ENCODE data around the gene CBFA2T3. TPM values are rescaled to one million over a fixed set of nuclear protein-coding genes. Genes with fewer than 3 reads are reported as not detected.

The CBFA2T3 gene
- total and polyA plus RNA-seq, 2 of the 13 experiments (the other 11 are each of a cell fraction or from before 2014, with no cell fraction given), result 0.05 TPM; not detected in 1

GRCh38 chr16:88857728-88858339, 119.2 kb downstream of the CBFA2T3 start (continued):
- TF ChIP-seq KMT2A (CRISPR knock-in tag; IDR thresholded peaks at IDR 0.05) (no peak), PRDM10 (CRISPR knock-in tag; IDR thresholded peaks at IDR 0.05; ENCODE audit: low read depth) (no peak), ZNF10 (CRISPR knock-in tag; IDR thresholded peaks at IDR 0.05; ENCODE audit: borderline replicate concordance, low read depth) (no peak), GFI1 (CRISPR knock-in tag; IDR thresholded peaks at IDR 0.05; ENCODE audit: borderline replicate concordance) (no peak), ZNF670 (CRISPR knock-in tag; IDR thresholded peaks at IDR 0.05; ENCODE audit: borderline replicate concordance) (no peak), NAIF1 (CRISPR knock-in tag; IDR thresholded peaks at IDR 0.05; ENCODE audit: borderline replicate concordance) (no peak), ZNF333 (CRISPR knock-in tag; IDR thresholded peaks at IDR 0.05; ENCODE audit: borderline replicate concordance) (no peak), SP2 (CRISPR knock-in tag; IDR thresholded peaks at IDR 0.05) (no peak), ZGPAT (CRISPR knock-in tag; IDR thresholded peaks at IDR 0.05) (no peak), CBX5 (CRISPR knock-in tag; IDR thresholded peaks at IDR 0.05; ENCODE audit: borderline replicate concordance) (no peak; the same call in 1 of the 2 replicates), ZNF382 (CRISPR knock-in tag; IDR thresholded peaks at IDR 0.05; ENCODE audit: borderline replicate concordance) (no peak), ZNF513 (CRISPR knock-in tag; conservative IDR thresholded peaks at IDR 0.05) (no peak), ZNF430 (CRISPR knock-in tag; IDR thresholded peaks at IDR 0.05) (no peak), ZNF207 (IDR thresholded peaks at IDR 0.05; ENCODE audit: borderline replicate concordance) (no peak), CBX1 (IDR thresholded peaks at IDR 0.05; ENCODE audit: low read depth) (no peak), ZNF383 (CRISPR knock-in tag; IDR thresholded peaks at IDR 0.05; ENCODE audit: borderline replicate concordance) (no peak), ZFP62 (CRISPR knock-in tag; IDR thresholded peaks at IDR 0.05) (no peak), ZNF768 (CRISPR knock-in tag; IDR thresholded peaks at IDR 0.05) (no peak), TEAD2 (CRISPR knock-in tag; IDR thresholded peaks at IDR 0.05) (no peak), ZNF660 (CRISPR knock-in tag; IDR thresholded peaks at IDR 0.05; ENCODE audit: borderline replicate concordance, low read depth) (no peak), ZFX (CRISPR knock-in tag; IDR thresholded peaks at IDR 0.05; ENCODE audit: low read depth) (no peak), LBX2 (CRISPR knock-in tag; IDR thresholded peaks at IDR 0.05; ENCODE audit: borderline replicate concordance) (no peak)

All from HepG2 (cell line).